Dermis blood vessel endothelial cell (primary cell): Measurements from ENCODE around the gene RAMP1. TPM values are rescaled to one million over a fixed set of nuclear protein-coding genes. Genes with fewer than 3 reads are reported as not detected.
A peak's percentile ranks its signal among the peaks of the same experiment; 100 is the strongest.
"Not testable (repeated sequence)": the region's sequence is repeated elsewhere in the genome, so short reads cannot be mapped to it uniquely, and the experiment has no call there.

Experiments used
- DNase-seq: peaks from one replicate; pipeline ENCODE4 v3.0.0; 2010
- total RNA-seq: library from RNA; depleted of rRNA; stranded (reverse); fragments of >200 nt; gene quantifications from 2 replicates; pipeline ENCODE4 v1.2.3, GENCODE V29; 2014

Gene RAMP1
- total RNA-seq, 1 donor from 2014 or later, result 0.85 TPM

- no peak for DNase-seq
These were observed 4.4 kb downstream of the RAMP1 start for GRCh38 chr2:237863689-237864443.

GRCh38 chr2:237864444-237864931, 5.1 kb downstream of the RAMP1 start:
- DNase-seq, result no peak

GRCh38 chr2:237864940-237865622, 5.7 kb downstream of the RAMP1 start:
- DNase-seq, result peak; percentile 44

GRCh38 chr2:237865623-237866041, 6.2 kb downstream of the RAMP1 start:
- DNase-seq, result peak; percentile 21

- peak; percentile 43 for DNase-seq
These were observed 6.7 kb downstream of the RAMP1 start for GRCh38 chr2:237866101-237866621.

- no peak for DNase-seq
These were observed 8.0 kb downstream of the RAMP1 start for GRCh38 chr2:237867465-237867864.

GRCh38 chr2:237868074-237868473, 8.7 kb downstream of the RAMP1 start:
- not testable (repeated sequence) for DNase-seq

- DNase-seq, result no peak
These were observed 9.4 kb downstream of the RAMP1 start for GRCh38 chr2:237868631-237869342.

GRCh38 chr2:237869343-237870102, 10.1 kb downstream of the RAMP1 start:
- DNase-seq, result no peak

- DNase-seq, result no peak
These were observed 10.7 kb downstream of the RAMP1 start for GRCh38 chr2:237870126-237870525.

GRCh38 chr2:237870754-237871651, 11.6 kb downstream of the RAMP1 start:
- DNase-seq, result no peak

- no peak for DNase-seq
These were observed 12.9 kb downstream of the RAMP1 start for GRCh38 chr2:237872178-237872887.

GRCh38 chr2:237873421-237873831, 14.0 kb downstream of the RAMP1 start:
- DNase-seq, result no peak

- DNase-seq, result no peak
These were observed 14.6 kb downstream of the RAMP1 start for GRCh38 chr2:237873897-237874551.

- no peak for DNase-seq
These were observed 15.2 kb downstream of the RAMP1 start for GRCh38 chr2:237874585-237875161.

- no peak for DNase-seq
These were observed 16.0 kb downstream of the RAMP1 start for GRCh38 chr2:237875256-237876060.

GRCh38 chr2:237876061-237876526, 16.7 kb downstream of the RAMP1 start:
- no peak for DNase-seq

GRCh38 chr2:237876532-237876931, 17.1 kb downstream of the RAMP1 start:
- DNase-seq, result no peak
